GM18519 (cell line): ENCODE measurements around the gene SAT2.

Source experiments
- ATAC-seq: cut with Tn5 transposase; IDR thresholded peaks from one replicate; pipeline ENCODE4 v1.9.1; 2021; ENCODE audit warnings: mild to moderate bottlenecking, moderate library complexity; ENCODE audit not compliant: unreplicated experiment, low FRiP score

Gene SAT2

GRCh38 chr17:7593296-7593695 is 34.3 kb downstream of the SAT2 start:
- ATAC-seq, result no peak

GRCh38 chr17:7592422-7593021 is 35.1 kb downstream of the SAT2 start:
- no peak for ATAC-seq

- no peak for ATAC-seq
Measured at GRCh38 chr17:7591596-7591995, 36.0 kb downstream of the SAT2 start.

GRCh38 chr17:7590743-7591142 is 36.9 kb downstream of the SAT2 start:
- no peak for ATAC-seq

GRCh38 chr17:7589891-7590691 is 37.5 kb downstream of the SAT2 start, which contains the start of gene SOX15:
Gene SOX15 (minus strand): TSS chr17:7590094. CDS start chr17:7589676, 418 bp downstream.
- no peak for ATAC-seq

GRCh38 chr17:7589204-7589868 is 38.3 kb downstream of the SAT2 start:
- ATAC-seq, result no peak

GRCh38 chr17:7588553-7589203 is 38.9 kb downstream of the SAT2 start:
- ATAC-seq, result no peak

- no peak for ATAC-seq
Measured at GRCh38 chr17:7587420-7588151, 40.0 kb downstream of the SAT2 start.

- no peak for ATAC-seq
Measured at GRCh38 chr17:7586673-7587419, 40.8 kb downstream of the SAT2 start.

- ATAC-seq, result peak; percentile 38
Measured at GRCh38 chr17:7583253-7584109, 44.1 kb downstream of the SAT2 start, which contains the start of gene MPDU1. Gene MPDU1 (plus strand): TSS chr17:7583852. CDS start chr17:7583863, 11 bp downstream.

GRCh38 chr17:7582396-7583252 is 45.0 kb downstream of the SAT2 start:
- ATAC-seq, result no peak

- no peak for ATAC-seq
Measured at GRCh38 chr17:7580604-7581575, 46.7 kb downstream of the SAT2 start.

GRCh38 chr17:7579834-7580603 is 47.6 kb downstream of the SAT2 start:
- no peak for ATAC-seq

- no peak for ATAC-seq
Measured at GRCh38 chr17:7579001-7579833, 48.4 kb downstream of the SAT2 start, which contains the start of gene CD68. Gene CD68 (plus strand): TSS chr17:7579638. CDS start chr17:7579678, 40 bp downstream.
